HK-2 (cell line): Measurements from ENCODE around the gene TULP1.

Experiments
- DNase-seq: peaks from one replicate; pipeline ENCODE4 v3.0.0-alpha.2; 2018; ENCODE audit not compliant: unreplicated experiment

TULP1 gene

DNA sequence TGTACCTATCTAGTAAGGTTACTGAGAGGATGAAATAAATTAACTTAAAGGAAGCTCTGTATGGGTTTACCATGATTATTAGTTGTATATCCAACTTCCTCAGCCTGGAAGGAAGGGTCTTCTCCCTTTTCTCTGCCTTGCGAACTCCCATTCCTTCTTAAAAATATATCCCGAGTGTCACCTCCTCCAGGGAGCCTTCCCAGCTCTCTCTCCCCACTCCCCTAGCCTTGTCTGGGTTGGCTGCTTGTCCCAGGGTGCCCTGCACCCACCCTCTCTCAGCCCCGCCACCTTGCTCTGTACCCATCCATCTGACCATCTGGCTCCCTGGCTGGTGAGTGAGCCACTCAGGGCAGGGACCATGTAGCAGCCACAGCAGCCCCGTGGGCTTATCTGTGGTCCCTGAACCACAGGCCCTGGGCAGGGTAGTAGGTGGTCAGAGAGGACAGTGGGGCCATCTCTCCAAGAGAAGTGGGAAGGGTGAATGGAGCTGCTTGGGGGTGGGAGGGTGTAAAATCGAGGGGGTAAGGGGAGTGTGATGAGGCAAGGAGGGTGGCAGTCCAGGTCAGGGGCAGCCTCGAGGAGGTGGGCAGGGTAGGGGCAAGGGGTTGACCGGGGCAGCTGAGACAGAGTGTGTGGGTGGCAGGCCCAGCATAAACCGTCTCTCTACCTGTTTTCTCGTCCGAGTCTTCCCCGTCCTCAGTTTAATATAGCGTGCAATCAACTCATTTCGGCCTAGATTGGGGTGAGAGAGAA, 28.6 kb downstream of the TULP1 start:
- no peak for DNase-seq

DNA sequence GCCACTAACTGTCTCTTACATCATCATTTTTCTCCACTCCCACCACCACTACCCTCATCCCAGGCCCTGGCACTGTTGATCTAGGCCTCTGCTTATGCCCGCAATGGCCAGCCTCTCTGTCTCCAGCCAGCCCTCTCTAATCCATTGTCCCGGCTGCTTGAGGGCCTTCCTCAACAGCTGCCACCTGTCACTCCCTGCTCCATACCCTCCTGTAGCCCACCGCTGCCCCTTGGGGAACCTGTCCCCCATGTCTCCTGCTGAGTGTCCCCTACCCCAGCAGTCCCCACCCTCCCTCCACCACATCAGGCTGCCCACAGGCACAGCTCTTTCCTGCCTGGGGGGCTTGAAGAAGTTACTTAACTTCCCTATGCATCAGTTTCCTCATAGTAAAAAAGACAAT, 29.2 kb downstream of the TULP1 start:
- DNase-seq, result no peak

DNA sequence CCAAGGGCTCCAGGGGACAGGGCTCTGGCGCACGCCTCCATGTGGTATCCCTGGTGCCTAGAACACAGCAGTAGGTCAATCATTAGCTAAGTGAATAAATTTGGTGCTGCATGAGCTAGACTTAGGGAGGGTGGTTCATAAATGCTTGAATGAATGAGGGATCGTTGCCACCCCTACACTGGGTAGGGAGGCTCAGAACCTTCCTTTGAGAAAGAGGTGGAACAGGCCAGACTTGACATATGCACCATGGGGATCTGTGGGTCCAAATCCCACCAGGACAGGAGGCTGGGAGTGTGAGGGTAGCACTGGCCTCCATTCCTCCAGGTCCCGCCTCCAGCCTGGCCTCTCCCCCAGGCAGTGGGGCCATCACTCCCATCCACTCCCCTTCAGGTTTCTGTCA, 29.6 kb downstream of the TULP1 start:
- DNase-seq, result no peak

- no peak for DNase-seq
These were observed 31.5 kb downstream of the TULP1 start for GRCh38 chr6:35481226-35481625.

- DNase-seq, result no peak
These were observed 32.5 kb downstream of the TULP1 start for GRCh38 chr6:35480176-35480575.

DNA sequence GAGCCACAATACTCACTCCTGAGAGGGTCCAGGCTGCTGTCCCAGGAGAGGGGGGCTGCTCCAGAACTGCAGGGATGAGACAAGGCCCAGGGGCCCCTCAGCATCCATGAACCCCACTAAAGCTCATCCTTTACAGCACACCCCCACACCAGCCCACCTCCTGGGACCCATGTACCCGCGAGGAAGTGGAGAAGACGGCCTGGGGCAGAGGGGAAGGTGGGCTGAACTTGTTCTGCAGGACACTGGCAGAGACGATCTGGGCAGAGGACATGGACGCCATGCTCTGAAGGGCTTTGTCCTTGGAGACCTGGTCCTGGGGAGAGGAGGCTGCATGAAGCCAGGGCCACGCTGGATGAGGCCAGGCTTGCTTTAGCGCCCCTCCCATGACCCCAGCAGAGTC, 34.4 kb downstream of the TULP1 start:
- DNase-seq, result no peak

GRCh38 chr6:35477551-35478179, 35.0 kb downstream of the TULP1 start:
- no peak for DNase-seq

- no peak for DNase-seq
These were observed 35.7 kb downstream of the TULP1 start for GRCh38 chr6:35477028-35477427.

DNA sequence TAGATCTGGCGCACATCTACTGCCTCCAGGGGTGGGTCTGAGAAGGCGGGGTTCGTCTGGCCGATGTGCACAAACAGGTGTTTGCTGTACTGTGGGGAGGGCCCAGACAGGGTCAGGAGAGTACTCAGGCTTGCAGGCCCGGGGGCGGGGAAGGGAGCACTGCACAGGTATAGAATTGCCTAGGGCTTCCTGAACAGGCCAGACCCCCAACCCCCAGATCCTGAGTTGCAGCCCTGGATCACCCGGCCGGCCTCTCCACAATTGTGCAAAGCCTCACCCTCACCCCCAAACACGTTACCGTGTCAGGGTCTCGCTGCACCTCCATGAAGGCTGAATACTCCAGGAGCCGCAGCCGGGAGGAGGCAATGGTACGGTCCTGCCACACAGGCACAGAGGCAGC, 36.7 kb downstream of the TULP1 start:
- no peak for DNase-seq

DNA sequence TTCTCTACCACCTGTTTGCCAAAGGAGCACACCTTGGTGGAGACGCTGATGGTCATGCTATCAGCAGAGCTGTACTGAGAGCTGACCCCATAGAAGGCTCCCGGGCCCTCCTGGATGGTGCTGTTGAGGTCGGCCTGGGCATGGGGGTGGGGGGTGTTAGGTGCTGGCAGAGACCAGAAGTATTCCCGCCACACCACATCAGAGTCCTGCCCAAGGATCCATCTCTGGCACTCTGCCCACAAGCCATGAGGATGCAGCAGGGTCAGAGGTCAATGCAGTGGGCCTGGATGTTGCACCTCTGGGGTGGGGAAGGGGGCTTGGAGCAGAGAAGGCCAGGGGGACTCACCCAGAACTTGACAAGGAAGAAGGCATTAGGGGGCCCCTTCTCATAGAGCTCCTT, 37.1 kb downstream of the TULP1 start:
- DNase-seq, result no peak

DNA sequence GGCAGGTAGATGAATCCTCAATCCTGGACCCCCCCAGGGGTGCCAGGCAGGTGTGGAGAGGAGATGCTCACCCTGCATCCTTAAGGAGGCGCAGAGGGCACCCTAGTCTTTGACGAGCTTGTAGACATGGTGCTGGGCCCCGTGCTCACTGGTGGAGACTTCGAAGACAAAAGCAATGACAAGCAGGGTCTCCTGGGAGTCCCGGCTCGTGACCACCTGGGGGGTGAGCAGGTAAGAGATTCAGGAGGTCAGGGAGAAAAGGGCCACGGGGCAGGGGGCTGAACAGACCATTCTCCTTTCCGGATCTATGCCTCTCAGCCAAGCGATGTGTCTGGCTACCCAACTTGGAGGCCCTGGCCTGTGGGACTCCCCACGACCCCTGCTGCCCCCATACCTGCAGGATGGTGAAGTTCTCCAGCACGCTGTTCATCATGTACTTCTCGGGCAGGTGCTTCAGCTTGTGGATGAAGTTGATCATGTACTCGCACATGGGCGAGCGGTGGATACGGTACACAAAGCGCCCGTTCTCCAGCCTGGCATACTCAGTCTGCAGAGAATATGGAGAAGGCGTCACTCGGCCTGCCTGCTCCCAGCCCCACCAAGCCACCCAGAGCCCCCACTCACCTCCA, 37.6 kb downstream of the TULP1 start:
- DNase-seq, result no peak

GRCh38 chr6:35474131-35474941, 38.4 kb downstream of the TULP1 start:
- no peak for DNase-seq

GRCh38 chr6:35473850-35474130, 38.9 kb downstream of the TULP1 start:
- DNase-seq, result no peak

- DNase-seq, result no peak
These were observed 39.4 kb downstream of the TULP1 start for GRCh38 chr6:35473075-35473849.

GRCh38 chr6:35471836-35472345, 40.8 kb downstream of the TULP1 start:
- DNase-seq, result no peak

- DNase-seq, result no peak
These were observed 42.0 kb downstream of the TULP1 start for GRCh38 chr6:35470663-35471120.

GRCh38 chr6:35469751-35470662, 42.7 kb downstream of the TULP1 start:
- no peak for DNase-seq

DNA sequence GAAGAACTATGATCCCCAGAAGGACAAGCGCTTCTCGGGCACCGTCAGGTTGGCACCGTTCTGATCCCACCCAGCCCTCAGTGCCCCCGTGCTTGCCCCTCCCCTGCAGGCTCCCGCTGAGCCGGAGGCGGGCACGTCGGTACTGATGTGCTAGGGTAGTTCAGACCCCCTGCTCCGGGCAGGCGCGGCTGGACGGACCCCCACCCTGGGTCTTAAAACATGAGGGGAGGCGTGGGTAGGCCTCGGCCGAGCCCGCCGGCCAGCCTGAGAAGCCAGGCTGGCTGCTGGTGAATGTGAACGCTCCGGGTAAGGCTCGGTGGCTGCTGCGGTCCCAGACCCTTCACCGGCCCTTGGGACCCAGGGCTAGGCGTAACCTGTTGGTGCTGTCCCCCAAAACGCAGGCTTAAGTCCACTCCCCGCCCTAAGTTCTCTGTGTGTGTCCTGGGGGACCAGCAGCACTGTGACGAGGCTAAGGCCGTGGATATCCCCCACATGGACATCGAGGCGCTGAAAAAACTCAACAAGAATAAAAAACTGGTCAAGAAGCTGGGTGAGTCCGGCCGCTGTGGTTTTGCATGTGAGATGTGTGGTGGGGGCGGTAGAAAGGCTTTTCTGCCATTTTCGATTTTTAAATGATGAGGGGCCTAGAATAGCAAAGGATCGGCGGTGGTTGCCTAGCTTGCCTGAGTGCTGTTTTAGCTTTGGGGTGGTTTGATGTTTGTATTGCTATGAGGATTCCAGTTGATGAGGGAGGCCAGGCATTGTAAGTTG, 43.5 kb downstream of the TULP1 start:
- DNase-seq, result no peak

GRCh38 chr6:35468181-35468979, 44.3 kb downstream of the TULP1 start, which contains the start of gene RPL10A:
Gene RPL10A, plus strand, starts transcription at chr6:35468401. Its CDS starts 34 bp downstream, at chr6:35468435.
- peak; percentile 95 for DNase-seq
